ENCODE measurements around the gene MRPL45. TPM values are rescaled to one million over a fixed set of nuclear protein-coding genes. Genes with fewer than 3 reads are reported as not detected.
A peak's percentile ranks its signal among the peaks of the same experiment; 100 is the strongest.

The MRPL45 gene
- polyA plus RNA-seq, 1 of the 3 experiments (the other 2 are of a cell fraction), result 35.5 TPM

DNA sequence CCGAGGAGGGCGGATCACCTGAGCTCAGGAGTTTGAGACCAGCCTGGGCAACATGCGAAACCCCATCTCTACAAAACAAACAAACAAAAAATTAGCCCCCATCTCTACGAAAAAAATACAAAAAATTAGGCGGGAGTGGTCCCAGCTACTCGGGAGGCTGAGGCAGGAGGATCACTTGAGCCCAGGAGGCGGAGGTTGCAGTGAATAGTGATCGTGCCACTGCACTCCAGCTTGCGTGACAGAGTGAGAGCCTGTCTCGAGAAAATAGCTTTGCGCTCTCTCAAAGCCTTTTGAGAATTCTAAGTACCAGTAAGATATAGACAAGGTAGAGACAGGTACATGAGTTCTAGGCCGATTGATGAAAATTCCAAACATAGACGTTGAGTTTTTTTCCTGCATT, 56.7 kb downstream of the MRPL45 start:
- H4K20me1 ChIP-seq (ENCODE audit: insufficient read depth), result peaks cover 57% of the 10 kb centered on the region
- H3K9ac ChIP-seq, result peak overlapping the region; percentile 78; the same call in 1 of the 2 replicates
- no peak overlapping the region for H2AFZ ChIP-seq (ENCODE audit: low read depth)
- peak overlapping the region; percentile 89 for H3K4me2 ChIP-seq
- H3K9me2 ChIP-seq, result no peaks in the 10 kb centered on the region
- peak overlapping the region; percentile 68 to 77; a peak in 3 of 4 replicates for H3K4me3 ChIP-seq (ENCODE audit: low read depth in 2 of 2, low read length in 1 of 2)
- H3K27me3 ChIP-seq (ENCODE audit: insufficient read depth), result no peaks in the 10 kb centered on the region
- H3K9me3 ChIP-seq, result no peaks in the 10 kb centered on the region
- ChIA-PET POLR2A (interaction anchor here (0.6 to 1.1 kb wide), 2 partner anchors 61 to 62 kb away, joined by 3 read pairs; no protein-coding TSS in a partner anchor), CTCF (interaction anchor here (3.3 to 24.7 kb wide), 3 partner anchors 10 to 62 kb away, joined by 14 to 423 read pairs (median 303); no protein-coding TSS in a partner anchor)
- no peaks in the 10 kb centered on the region for H3K36me3 ChIP-seq (replicated peaks in 1 of 2; ENCODE audit: control insufficient read depth in 1 of 2, insufficient read depth in 2 of 2, low read length in 1 of 2)
- no peak for DNase-seq
- H3F3A ChIP-seq (replicated peaks; ENCODE audit: insufficient read depth), result peaks cover 14% of the 10 kb centered on the region
- H3K79me2 ChIP-seq (ENCODE audit: insufficient read depth), result peaks cover 64% of the 10 kb centered on the region
- H3K4me1 ChIP-seq (ENCODE audit: control insufficient read depth in 1 of 2, insufficient read depth in 2 of 2, low read depth in 1 of 2, low read length in 1 of 2), result peaks cover 7 to 32% of the 10 kb centered on the region in 2 experiments; a peak in 2 of 4 replicates
- WGBS (ENCODE audit: low lambda C conversion rate), result 96% methylated on average over 13 of the region's 13 CpGs
- H3K27ac ChIP-seq (ENCODE audit: low read depth in 2 of 2, low read length in 1 of 2), result no peak overlapping the region
- no peak for TF ChIP-seq SMC3 (IDR thresholded peaks at IDR 0.05; ENCODE audit: low read depth, low read length)
- TF ChIP-seq RFX5 (IDR thresholded peaks at IDR 0.05; ENCODE audit: low read length), result no peak
- no peak for TF ChIP-seq RXRA (IDR thresholded peaks at IDR 0.05; ENCODE audit: borderline replicate concordance, low read depth)
- no peak for TF ChIP-seq PBX3 (IDR thresholded peaks at IDR 0.05)

DNA sequence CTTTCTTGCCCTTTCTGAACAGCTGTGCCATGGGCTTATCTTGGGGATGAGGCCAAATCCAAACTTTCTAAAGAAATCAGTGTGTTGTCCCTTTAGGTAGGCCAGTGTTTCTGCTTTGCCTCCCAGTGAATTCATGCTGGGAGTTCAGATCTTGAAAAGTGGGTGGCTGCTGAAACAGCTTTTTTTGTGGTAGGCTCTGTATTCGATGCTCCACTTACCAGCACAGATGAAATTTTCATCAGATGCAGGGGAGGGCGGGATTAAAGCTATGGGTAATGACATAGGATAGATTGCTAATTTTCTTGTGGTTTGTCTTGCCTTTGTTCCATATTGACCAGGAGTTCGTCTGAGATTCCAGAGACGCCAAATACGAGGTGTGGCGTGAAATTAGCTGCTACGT, 57.5 kb downstream of the MRPL45 start:
- TF ChIP-seq RFX5 (IDR thresholded peaks at IDR 0.05; ENCODE audit: low read length), result no peak
- TF ChIP-seq FOXJ3 (CRISPR knock-in tag; IDR thresholded peaks at IDR 0.05), result no peak
- TF ChIP-seq YY1 (IDR thresholded peaks at IDR 0.05; ENCODE audit: low read depth), result no peak
- TF ChIP-seq, protein P1, sequence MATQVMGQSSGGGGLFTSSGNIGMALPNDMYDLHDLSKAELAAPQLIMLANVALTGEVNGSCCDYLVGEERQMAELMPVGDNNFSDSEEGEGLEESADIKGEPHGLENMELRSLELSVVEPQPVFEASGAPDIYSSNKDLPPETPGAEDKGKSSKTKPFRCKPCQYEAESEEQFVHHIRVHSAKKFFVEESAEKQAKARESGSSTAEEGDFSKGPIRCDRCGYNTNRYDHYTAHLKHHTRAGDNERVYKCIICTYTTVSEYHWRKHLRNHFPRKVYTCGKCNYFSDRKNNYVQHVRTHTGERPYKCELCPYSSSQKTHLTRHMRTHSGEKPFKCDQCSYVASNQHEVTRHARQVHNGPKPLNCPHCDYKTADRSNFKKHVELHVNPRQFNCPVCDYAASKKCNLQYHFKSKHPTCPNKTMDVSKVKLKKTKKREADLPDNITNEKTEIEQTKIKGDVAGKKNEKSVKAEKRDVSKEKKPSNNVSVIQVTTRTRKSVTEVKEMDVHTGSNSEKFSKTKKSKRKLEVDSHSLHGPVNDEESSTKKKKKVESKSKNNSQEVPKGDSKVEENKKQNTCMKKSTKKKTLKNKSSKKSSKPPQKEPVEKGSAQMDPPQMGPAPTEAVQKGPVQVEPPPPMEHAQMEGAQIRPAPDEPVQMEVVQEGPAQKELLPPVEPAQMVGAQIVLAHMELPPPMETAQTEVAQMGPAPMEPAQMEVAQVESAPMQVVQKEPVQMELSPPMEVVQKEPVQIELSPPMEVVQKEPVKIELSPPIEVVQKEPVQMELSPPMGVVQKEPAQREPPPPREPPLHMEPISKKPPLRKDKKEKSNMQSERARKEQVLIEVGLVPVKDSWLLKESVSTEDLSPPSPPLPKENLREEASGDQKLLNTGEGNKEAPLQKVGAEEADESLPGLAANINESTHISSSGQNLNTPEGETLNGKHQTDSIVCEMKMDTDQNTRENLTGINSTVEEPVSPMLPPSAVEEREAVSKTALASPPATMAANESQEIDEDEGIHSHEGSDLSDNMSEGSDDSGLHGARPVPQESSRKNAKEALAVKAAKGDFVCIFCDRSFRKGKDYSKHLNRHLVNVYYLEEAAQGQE (IDR thresholded peaks at IDR 0.05; ENCODE audit: low read depth, low read length), result no peak
- TF ChIP-seq CHD2 (IDR thresholded peaks at IDR 0.05; ENCODE audit: low read length, partially characterized antibody), result no peak
- TF ChIP-seq MAX (IDR thresholded peaks at IDR 0.05; ENCODE audit: low read depth), result no peak
- no peak for TF ChIP-seq RAD21 (IDR thresholded peaks at IDR 0.05; ENCODE audit: low read length)
- TF ChIP-seq EZH2phosphoT487 (IDR thresholded peaks at IDR 0.05; ENCODE audit: borderline replicate concordance, low read depth), result no peak

More for the DNA sequence above, 57.5 kb downstream of the MRPL45 start:
- H3K27ac ChIP-seq (ENCODE audit: low read depth in 2 of 2, low read length in 1 of 2), result no peak overlapping the region
- peaks cover 14% of the 10 kb centered on the region for H3F3A ChIP-seq (replicated peaks; ENCODE audit: insufficient read depth)
- DNase-seq, result no peak
- no peak overlapping the region for H3K9ac ChIP-seq
- peak overlapping the region; percentile 89 for H3K4me2 ChIP-seq
- ChIA-PET CTCF (interaction anchor here (2.3 to 24.7 kb wide), 4 partner anchors 9 to 61 kb away, joined by 11 to 423 read pairs (median 158); no protein-coding TSS in a partner anchor), POLR2A (interaction anchor here (1.0 kb wide), 1 partner anchor 60 kb away, joined by 3 read pairs; no protein-coding TSS in a partner anchor)
- peaks cover 7 to 34% of the 10 kb centered on the region in 2 experiments; a peak in 2 of 4 replicates for H3K4me1 ChIP-seq (ENCODE audit: control insufficient read depth in 1 of 2, insufficient read depth in 2 of 2, low read depth in 1 of 2, low read length in 1 of 2)
- H3K79me2 ChIP-seq (ENCODE audit: insufficient read depth), result peaks cover 70% of the 10 kb centered on the region
- no peak overlapping the region for H3K4me3 ChIP-seq (ENCODE audit: low read depth in 2 of 2, low read length in 1 of 2)
- no peaks in the 10 kb centered on the region for H3K36me3 ChIP-seq (replicated peaks in 1 of 2; ENCODE audit: control insufficient read depth in 1 of 2, insufficient read depth in 2 of 2, low read length in 1 of 2)
- H2AFZ ChIP-seq (ENCODE audit: low read depth), result no peak overlapping the region
- H4K20me1 ChIP-seq (ENCODE audit: insufficient read depth), result peaks cover 65% of the 10 kb centered on the region
- no peaks in the 10 kb centered on the region for H3K9me3 ChIP-seq
- 95% methylated on average over 7 of the region's 7 CpGs for WGBS (ENCODE audit: low lambda C conversion rate)
- no peaks in the 10 kb centered on the region for H3K9me2 ChIP-seq
- no peaks in the 10 kb centered on the region for H3K27me3 ChIP-seq (ENCODE audit: insufficient read depth)

Data from SK-N-SH (cell line).